Activated CD8-positive, alpha-beta memory T cell treated with anti-CD3 and anti-CD28 coated beads for 4 hours (primary cell): ENCODE measurements around the gene CERKL.

Source experiments
- DNase-seq, 2 donors: peaks; one replicate each; pipeline ENCODE4 v3.0.0-alpha.2; 2020; ENCODE audit warnings: low read depth in 2 of 2

Gene CERKL

GRCh38 chr2:181516992-181517391 is 139.9 kb downstream of the CERKL start:
- DNase-seq = no peak

GRCh38 chr2:181515719-181516118 is 141.2 kb downstream of the CERKL start:
- DNase-seq = no peak

GRCh38 chr2:181500201-181500600 is 156.7 kb downstream of the CERKL start:
- DNase-seq = no peak

- no peak for DNase-seq
These were observed 157.7 kb downstream of the CERKL start for GRCh38 chr2:181499231-181499630.
